Measurements from ENCODE around the gene TRMT61A.

The TRMT61A gene

GRCh38 chr14:103534576-103535061, 5.6 kb downstream of the TRMT61A start:
- H3K36me3 Mint-ChIP-seq (ENCODE audit: low read depth), result peaks cover 12% of the 10 kb centered on the region
- H3K4me3 Mint-ChIP-seq, result no peak overlapping the region
- no peaks in the 10 kb centered on the region for H3K9me3 Mint-ChIP-seq
- no peaks in the 10 kb centered on the region for H3K27me3 Mint-ChIP-seq
- peaks cover 20% of the 10 kb centered on the region for H3K4me1 Mint-ChIP-seq (ENCODE audit: low read depth)
- no peak overlapping the region for H3K27ac Mint-ChIP-seq

DNA sequence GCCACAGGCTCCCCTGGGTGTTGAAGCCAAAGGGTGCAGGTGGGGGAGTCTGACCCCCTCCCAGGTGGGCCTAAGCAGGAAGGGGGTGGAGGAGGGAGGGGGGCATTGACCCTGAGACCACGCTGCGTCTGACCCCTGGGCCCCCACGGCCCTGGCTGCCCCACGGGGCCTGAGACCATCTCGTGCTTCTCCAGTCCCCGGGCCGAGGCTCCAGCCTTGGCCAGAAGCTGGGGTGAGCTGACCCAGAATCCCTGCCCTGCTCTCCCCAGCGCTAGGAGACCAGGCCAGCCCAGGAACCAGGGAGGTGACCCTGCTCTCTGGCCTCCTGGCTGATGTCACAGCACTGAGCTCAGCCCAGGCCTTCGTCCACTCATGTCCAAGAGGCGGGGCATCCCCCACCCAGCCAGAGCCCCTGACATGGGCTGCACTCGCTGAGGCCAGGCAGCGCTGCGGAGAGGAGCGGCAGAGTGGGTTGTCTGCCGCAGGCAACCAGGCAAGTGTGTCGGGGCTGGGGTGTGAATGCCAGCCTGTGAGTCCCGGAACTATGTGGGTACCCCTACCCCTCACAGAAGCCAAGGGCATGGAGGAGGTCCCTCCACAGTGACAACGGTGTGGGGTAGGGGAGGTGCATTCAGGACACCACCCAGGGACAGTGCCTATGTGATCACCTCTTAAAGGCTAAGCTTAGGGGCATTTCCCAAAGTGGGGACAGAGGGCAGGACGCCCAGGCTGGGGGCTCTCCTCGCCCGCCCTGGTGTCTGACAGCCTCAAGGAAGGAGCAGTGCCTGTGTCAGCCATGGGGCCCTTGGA, 6.3 kb downstream of the TRMT61A start:
- peaks cover 11% of the 10 kb centered on the region for H3K36me3 Mint-ChIP-seq (ENCODE audit: low read depth)
- H3K9me3 Mint-ChIP-seq, result no peaks in the 10 kb centered on the region
- H3K4me1 Mint-ChIP-seq (ENCODE audit: low read depth), result peaks cover 13% of the 10 kb centered on the region
- no peaks in the 10 kb centered on the region for H3K27me3 Mint-ChIP-seq
- H3K4me3 Mint-ChIP-seq, result no peak overlapping the region
- H3K27ac Mint-ChIP-seq, result no peak overlapping the region

- Mint-ChIP-seq H3K36me3 (ENCODE audit: low read depth) (peaks cover 7% of the 10 kb centered on the region), H3K27ac (no peak overlapping the region), H3K9me3 (no peaks in the 10 kb centered on the region), H3K4me1 (ENCODE audit: low read depth) (peaks cover 7% of the 10 kb centered on the region), H3K27me3 (no peaks in the 10 kb centered on the region), H3K4me3 (no peak overlapping the region)
Observed at GRCh38 chr14:103535891-103536565, 7.0 kb downstream of the TRMT61A start.

DNA sequence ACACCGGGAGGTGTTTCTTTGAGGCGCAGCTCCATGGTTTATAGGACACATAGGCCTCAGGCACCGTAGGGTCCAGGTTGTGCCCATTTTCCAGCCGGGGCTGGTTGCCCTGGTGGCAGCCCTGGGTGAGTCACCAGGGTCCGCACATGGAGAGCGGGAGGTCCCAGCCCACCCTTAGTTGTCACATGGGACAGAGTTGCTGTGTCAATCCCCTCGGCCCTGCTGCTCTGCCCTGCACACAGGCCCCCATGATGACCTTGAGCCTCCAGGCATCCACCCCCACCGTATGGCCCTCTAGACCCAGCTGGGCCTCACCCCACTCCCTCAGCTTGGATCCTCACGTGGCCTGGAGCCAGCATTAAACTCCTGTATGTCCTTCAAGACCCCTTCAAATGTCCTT, 7.7 kb downstream of the TRMT61A start:
- no peak overlapping the region for H3K4me3 Mint-ChIP-seq
- H3K4me1 Mint-ChIP-seq (ENCODE audit: low read depth), result peaks cover under 1% of the 10 kb centered on the region
- H3K9me3 Mint-ChIP-seq, result no peaks in the 10 kb centered on the region
- H3K27ac Mint-ChIP-seq, result no peak overlapping the region
- no peaks in the 10 kb centered on the region for H3K27me3 Mint-ChIP-seq
- peaks cover 3% of the 10 kb centered on the region for H3K36me3 Mint-ChIP-seq (ENCODE audit: low read depth)

DNA sequence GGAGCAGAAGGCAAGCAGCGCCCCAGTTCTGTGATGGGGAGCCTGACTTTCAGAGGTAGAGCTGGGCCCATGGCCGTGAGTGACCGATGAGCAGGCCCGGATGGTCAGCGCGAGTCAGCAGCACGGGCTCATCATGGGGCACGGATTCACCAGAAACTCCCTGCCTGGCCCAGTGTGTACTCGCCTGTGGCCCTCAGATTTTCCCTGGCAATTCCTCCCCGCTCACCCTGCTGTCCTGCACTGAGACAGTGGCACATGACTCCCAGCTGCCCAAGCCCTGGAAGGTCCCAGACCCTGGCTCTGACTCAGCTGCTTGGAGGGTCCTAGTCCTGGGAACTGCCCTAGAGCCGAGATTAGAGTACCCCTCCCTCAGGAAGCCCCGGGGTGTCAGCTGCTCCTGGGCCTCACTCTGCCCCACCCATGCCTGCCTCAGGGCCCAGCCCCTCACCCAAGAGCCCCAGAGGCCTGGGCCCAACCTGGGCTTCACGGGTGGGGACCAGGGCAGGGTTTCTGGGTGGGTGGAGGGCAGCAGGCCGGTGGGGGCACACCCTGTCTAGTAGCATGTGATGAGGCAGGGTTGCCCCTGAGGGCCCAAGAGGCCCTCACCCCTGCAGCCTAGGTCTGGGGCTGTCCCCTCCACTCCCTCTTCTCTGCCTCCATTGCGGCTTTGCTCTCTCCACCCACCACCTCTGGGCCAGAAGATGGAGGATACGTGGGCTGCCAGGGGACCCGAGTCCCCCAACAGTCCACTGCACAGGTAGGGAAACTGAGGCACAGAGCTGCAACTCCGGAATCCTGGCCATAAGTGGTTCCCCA, 8.4 kb downstream of the TRMT61A start:
- Mint-ChIP-seq H3K27me3 (no peaks in the 10 kb centered on the region), H3K4me1 (ENCODE audit: low read depth) (no peaks in the 10 kb centered on the region), H3K36me3 (ENCODE audit: low read depth) (peaks cover 3% of the 10 kb centered on the region), H3K9me3 (no peaks in the 10 kb centered on the region), H3K27ac (no peak overlapping the region), H3K4me3 (no peak overlapping the region)

GRCh38 chr14:103538291-103539055, 9.5 kb downstream of the TRMT61A start:
- peaks cover 3% of the 10 kb centered on the region for H3K36me3 Mint-ChIP-seq (ENCODE audit: low read depth)
- no peaks in the 10 kb centered on the region for H3K9me3 Mint-ChIP-seq
- H3K27me3 Mint-ChIP-seq, result no peaks in the 10 kb centered on the region
- H3K27ac Mint-ChIP-seq, result no peak overlapping the region
- H3K4me3 Mint-ChIP-seq, result no peak overlapping the region
- H3K4me1 Mint-ChIP-seq (ENCODE audit: low read depth), result no peaks in the 10 kb centered on the region

DNA sequence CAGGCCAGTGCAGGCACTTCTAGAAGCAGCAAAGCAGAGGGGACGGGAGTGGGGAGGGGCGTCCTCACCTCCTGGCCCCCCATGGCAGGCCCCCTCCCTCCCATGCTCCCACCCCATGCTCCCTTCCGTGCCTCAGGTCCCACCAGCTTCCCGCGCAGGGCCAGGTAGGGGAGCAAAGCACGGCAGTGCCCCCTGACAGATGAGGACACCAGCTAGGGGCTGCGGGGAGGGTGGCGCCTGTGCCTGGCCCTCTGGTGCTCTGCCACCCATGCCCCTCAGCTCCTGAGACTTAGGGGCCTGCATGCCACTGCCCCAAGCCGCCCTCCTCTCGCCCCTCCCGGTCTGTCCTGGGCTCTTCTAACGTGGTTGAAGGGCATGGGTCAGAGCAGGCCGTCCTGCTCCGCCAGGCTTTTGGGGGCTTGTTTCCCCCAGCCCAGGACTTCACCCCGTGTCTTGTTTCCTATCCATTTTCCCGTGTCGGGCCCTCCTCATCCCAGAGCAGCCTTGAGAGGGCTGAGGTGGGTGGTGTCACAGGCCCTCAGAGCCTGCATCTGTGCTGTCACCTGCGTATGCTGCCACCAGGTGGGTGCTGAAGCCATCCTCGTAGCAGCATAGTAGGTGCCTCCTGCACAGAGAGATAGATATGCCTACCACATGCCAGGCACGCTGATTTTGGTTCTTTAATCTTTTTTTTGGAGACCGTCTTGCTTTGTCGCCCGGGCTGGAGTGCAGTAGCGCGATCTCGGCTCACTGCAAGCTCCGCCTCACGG, 10.2 kb downstream of the TRMT61A start:
- Mint-ChIP-seq H3K4me3 (no peak overlapping the region), H3K4me1 (ENCODE audit: low read depth) (no peaks in the 10 kb centered on the region)

DNA sequence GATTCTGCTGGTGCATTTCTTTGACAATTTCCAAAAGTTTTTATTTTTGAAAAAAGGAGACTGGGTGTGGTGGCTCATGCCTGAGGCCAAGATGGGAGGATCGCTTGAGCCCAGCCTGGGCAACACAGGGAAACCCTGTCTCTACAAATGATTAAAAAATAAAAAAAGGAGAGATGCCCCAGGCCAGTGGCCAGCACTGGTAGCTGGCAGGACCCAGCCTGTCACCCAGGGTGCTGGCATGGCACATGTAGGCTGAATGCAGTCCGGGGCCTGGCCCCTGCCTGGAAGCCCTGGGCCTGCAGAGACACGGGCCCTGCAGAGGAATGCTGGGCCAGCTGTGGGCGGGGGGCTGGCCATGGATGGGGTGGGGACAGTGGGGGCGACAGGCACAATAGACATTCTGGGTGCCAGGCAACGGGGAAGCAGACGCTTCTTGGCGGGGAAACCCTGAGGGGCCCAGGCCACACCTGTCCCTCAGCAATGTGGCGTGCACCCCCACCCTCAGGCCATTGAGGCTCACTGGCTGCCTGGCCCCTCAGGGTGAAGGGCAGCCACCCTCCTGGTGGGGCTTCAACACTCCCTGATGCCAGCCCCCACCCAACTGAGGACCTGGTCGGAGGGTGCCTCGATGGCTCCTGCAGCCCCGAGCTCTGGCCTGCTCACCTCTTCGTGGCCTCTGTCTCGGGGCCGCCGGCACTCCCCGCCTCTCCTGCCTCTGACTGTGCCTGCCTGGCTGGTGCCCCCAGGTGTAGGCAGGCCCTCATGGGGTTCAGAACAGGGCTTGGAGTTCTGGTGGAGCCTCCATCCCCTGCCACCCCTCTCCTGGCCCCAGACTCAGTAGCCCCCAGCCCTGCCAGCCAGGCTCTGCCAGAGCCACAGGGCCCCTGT, 12.1 kb downstream of the TRMT61A start:
- no peak overlapping the region for H3K4me3 Mint-ChIP-seq
- no peak overlapping the region for H3K27ac Mint-ChIP-seq
- H3K9me3 Mint-ChIP-seq, result no peaks in the 10 kb centered on the region
- no peaks in the 10 kb centered on the region for H3K4me1 Mint-ChIP-seq (ENCODE audit: low read depth)
- H3K36me3 Mint-ChIP-seq (ENCODE audit: low read depth), result peaks cover 3% of the 10 kb centered on the region
- no peaks in the 10 kb centered on the region for H3K27me3 Mint-ChIP-seq

More for the DNA sequence above, 10.2 kb downstream of the TRMT61A start:
- Mint-ChIP-seq H3K27ac (peak overlapping the region; percentile 49), H3K36me3 (ENCODE audit: low read depth) (peaks cover 3% of the 10 kb centered on the region), H3K9me3 (no peaks in the 10 kb centered on the region), H3K27me3 (no peaks in the 10 kb centered on the region)

DNA sequence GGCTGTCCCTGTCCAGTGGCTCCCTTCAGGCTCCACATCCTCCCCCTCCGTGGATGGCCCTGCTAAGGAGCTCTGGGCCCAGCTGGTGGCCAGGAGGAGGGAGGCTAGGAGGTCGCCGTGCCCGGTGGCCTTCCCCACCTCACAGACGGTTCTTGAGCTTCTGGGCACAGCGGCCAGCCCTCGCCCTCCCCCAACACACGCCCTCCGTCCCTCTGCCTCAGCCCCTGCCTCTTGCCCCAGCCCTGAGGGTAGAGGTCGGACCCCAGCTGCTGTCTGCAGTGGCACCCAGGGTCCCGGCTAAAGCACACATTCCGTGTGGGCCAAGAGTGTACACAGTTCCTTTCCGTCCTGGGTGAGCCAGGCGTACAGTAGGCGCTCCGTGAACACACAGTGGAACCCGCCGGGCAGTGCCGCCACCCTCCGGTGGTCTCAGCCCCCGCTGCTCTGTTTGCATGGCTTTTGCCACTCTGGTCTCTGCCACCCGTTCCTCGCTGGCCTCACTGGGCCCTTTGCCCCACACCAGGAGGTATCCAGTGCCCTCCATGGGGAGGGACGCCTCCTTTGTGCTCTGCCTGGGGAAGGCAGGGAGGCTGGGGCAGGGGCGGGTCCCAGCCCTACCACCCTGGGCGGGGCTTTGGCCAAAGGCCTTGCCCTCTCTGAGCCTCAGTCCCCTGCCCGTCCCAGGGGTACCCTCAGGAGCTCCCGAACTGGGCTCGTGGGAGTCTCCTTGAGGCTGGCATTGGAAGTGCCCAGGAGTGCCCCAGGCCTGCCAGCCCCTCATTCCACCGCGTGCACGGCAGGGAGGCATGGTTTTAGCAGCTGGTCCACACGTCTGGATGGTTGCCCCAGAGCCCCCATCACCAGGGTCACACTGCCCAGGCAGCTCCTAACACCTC, 13.0 kb downstream of the TRMT61A start:
- Mint-ChIP-seq H3K27ac (no peak overlapping the region), H3K27me3 (no peaks in the 10 kb centered on the region), H3K36me3 (ENCODE audit: low read depth) (peaks cover 1% of the 10 kb centered on the region), H3K4me3 (no peak overlapping the region), H3K9me3 (no peaks in the 10 kb centered on the region), H3K4me1 (ENCODE audit: low read depth) (no peaks in the 10 kb centered on the region)

DNA sequence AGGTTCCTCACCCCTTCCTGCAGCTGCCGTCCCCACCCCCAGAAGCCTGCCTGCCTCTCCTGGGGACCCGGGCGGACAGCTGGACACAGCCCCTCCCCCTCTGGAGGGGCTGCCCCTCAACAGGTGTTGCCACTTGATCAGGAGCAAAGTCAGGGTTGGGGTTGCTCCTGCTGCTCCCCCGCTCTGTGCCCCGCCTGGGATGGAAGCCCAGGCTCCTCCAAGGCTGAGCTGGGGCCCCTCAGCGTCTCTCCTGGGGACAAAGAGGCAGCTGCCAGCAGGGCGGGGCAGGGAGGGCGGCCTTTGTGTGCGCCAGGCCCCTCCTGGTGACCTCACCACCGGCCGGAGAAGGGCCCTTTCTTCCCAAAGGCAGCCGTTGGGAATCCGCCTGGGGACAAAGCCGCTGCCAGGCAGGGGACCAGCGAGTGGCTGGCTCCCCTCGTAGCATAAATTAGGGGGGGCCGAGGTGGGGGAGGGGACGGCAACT, 13.7 kb downstream of the TRMT61A start:
- Mint-ChIP-seq H3K27me3 (no peaks in the 10 kb centered on the region), H3K9me3 (no peaks in the 10 kb centered on the region), H3K4me3 (no peak overlapping the region), H3K36me3 (ENCODE audit: low read depth) (no peaks in the 10 kb centered on the region), H3K4me1 (ENCODE audit: low read depth) (no peaks in the 10 kb centered on the region), H3K27ac (no peak overlapping the region)

- H3K27me3 Mint-ChIP-seq, result no peaks in the 10 kb centered on the region
Observed at GRCh38 chr14:103543140-103543539, 14.1 kb downstream of the TRMT61A start.

DNA sequence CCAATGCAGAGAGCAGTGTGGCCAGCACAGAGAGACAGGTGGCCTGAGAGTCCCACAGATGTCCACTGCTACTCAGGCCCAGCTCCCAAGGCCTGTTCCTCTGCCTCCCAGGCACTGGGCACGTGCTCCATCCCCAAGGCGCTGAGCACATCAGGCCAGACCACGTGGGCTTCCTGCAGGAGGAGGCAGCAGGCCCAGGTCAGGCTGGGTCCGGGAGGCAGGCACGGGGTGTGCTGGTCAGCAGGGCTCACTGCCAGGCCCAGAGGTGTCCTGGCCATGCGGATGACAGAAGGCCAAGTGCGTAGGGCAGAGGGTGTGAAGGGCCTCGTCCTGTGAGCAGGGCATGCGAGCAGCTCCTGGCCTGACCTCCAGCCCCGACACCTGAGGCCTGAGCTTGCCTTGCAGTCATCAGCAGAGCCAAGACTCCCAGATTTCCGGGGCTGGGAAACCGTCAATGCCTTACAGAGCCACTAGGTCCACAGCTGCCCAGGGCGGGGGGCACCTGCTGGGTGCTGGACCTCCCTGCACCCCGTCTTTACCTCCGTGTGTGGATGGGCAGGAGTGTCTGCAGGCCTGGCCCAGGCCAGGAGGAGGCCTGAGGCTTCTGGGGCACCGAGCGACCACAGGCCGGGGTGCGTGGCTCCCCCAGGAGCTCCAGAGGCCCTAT, 14.9 kb downstream of the TRMT61A start:
- Mint-ChIP-seq H3K4me1 (ENCODE audit: low read depth) (no peaks in the 10 kb centered on the region), H3K27ac (no peak overlapping the region), H3K4me3 (no peak overlapping the region), H3K36me3 (ENCODE audit: low read depth) (no peaks in the 10 kb centered on the region), H3K27me3 (no peaks in the 10 kb centered on the region), H3K9me3 (no peaks in the 10 kb centered on the region)

More at GRCh38 chr14:103543140-103543539, 14.1 kb downstream of the TRMT61A start:
- Mint-ChIP-seq H3K27ac (no peak overlapping the region), H3K9me3 (no peaks in the 10 kb centered on the region), H3K4me3 (no peak overlapping the region), H3K4me1 (ENCODE audit: low read depth) (no peaks in the 10 kb centered on the region), H3K36me3 (ENCODE audit: low read depth) (no peaks in the 10 kb centered on the region)
